Measurements from ENCODE around the gene FOXI1.

The FOXI1 gene

DNA sequence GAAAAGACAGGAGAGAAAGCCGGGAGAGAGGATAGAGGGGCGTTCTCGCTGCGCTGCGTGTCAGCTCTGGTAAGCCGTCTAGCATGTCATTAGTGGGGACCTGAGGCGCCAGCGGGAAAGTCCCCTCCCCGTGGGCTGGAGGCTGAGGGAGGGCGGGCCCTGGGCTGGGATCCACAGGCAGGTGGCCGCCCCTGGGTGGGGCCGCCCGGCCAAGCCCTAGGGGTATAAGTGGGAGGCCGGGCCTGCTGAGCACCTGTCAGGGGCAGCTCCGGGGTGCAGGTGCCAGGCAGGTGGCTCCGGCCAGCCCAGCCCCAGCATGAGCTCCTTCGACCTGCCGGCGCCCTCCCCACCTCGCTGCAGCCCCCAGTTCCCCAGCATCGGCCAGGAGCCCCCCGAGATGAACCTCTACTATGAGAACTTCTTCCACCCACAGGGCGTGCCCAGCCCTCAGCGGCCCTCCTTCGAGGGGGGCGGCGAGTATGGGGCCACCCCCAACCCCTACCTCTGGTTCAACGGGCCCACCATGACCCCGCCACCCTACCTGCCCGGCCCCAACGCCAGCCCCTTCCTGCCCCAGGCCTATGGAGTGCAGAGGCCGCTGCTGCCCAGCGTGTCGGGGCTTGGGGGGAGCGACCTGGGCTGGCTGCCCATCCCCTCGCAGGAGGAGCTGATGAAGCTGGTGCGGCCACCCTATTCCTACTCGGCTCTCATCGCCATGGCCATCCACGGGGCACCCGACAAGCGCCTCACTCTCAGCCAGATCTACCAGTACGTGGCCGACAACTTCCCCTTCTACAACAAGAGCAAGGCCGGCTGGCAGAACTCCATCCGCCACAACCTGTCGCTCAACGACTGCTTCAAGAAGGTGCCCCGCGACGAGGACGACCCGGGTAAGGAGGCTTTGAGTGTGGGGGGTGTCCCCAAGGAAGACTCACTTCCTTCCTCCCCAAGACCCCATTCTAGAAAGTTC, at the start of gene FOXI1:
Gene FOXI1 (plus strand): TSS at position 256 of the 970 bp plus-strand sequence. CDS start 61 bp downstream, at position 317.
- DNase-seq: no peak

GRCh38 chr5:170056561-170057267, 49.0 kb upstream of the FOXI1 start:
- no peak for DNase-seq

- no peak for DNase-seq
Measured at GRCh38 chr5:170057311-170057710, 48.4 kb upstream of the FOXI1 start.

DNA sequence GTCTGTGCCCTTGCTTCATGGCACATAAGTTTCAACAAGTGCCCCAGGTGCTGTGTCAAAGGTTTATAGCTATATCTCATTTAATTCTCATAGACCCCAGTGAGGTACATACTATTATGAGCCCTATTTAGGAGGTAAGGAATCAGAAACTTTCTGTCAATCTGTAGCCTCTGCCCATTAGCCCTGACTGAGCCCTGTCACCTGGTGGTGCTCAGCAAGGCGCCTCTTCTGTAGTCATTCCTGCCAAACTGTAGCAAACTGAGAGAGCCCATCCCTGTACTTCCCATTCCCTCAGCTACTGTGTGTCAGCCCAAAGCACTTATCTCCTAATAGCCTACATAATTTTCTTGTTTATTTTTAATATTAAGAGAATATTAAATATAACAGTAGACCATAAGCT, 46.5 kb upstream of the FOXI1 start:
- no peak for DNase-seq

DNA sequence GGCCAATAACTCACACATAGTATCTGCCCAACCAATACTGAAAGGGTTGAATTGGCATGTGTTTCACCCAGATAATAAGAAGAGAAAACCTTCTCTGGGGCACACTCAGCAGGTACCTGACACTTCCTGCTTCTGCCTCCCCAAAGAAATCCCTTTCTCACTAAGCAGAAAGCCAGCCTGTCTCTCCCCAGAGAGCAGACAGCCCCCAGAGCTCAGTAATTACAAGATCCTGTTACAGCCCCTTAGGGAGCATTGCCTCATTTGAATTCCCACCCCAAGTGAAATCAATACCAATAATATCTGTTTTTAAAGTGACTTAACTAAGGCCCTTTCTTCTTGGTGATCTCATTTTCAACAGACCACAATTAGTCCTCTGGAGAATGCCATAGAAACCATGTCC, 38.5 kb upstream of the FOXI1 start:
- no peak for DNase-seq

- DNase-seq: no peak
Measured at GRCh38 chr5:170067574-170068170, 38.0 kb upstream of the FOXI1 start.

GRCh38 chr5:170069512-170069911, 36.2 kb upstream of the FOXI1 start:
- no peak for DNase-seq

- peak; percentile 15 for DNase-seq
Measured at GRCh38 chr5:170070556-170071412, 34.9 kb upstream of the FOXI1 start.

- DNase-seq: no peak
Measured at GRCh38 chr5:170071748-170072147, 33.9 kb upstream of the FOXI1 start.

DNA sequence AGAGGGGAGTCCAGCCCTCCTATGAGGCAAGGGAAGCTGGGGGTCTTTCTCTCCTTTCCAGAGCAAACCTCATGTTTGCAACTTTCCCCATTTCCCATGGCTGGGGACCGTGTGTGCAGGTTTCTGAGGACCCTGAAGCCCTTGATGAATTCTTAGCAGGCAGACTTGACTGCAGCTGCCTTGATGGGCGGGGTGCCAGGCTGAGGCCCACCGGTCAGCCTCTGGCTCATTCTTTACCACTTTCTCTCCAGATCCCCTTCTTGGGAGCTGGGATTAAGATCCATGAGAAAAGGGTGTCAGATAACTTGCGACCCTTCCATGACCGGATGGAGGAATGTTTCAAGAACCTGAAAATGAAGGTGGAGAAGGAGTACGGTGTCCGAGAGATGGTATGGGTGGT, 30.0 kb upstream of the FOXI1 start:
- DNase-seq: no peak

DNA sequence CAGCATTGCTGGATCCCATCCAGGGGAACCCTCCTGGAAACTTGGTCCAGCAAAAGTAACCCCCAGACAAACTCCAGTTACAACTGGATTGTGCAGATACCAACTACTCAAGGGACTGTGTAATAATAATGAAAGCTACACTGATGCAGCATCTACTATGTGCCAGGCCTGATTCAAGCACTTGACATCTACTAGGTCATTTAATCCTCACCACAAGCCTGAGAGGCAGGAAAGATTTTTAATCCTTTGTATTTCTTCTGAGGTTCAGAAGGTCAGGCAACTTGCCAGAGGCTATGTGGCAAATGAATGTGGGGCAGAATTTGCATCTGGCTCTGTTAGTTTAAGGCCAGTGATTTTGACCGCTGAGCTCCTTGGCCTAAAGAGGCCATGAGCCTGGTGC, 29.5 kb upstream of the FOXI1 start:
- no peak for DNase-seq

- DNase-seq: no peak
Measured at GRCh38 chr5:170076739-170077138, 29.0 kb upstream of the FOXI1 start.

GRCh38 chr5:170077526-170077925, 28.2 kb upstream of the FOXI1 start:
- no peak for DNase-seq

DNA sequence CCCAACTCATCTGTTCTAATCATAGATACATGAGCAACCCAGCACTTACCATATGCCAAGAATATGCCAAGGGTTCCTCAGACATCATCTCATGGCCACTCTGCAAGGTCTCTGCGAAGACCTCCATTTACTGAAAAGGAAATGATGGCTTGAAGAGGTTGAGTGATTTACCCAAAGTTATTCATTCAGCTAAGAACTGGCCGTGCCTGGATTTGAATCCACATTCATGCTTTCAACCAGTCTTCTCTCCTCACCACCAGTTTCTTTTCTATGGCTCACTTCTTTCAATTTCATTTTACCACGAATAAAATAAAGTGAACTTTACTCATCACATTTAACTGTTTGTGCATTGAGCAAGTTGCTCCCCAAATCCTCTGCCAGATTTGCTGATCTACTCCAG, 27.2 kb upstream of the FOXI1 start:
- DNase-seq: no peak

GRCh38 chr5:170078931-170079330, 26.8 kb upstream of the FOXI1 start:
- no peak for DNase-seq

- DNase-seq: no peak
Measured at GRCh38 chr5:170080217-170080616, 25.5 kb upstream of the FOXI1 start.

GRCh38 chr5:170080786-170081445, 24.8 kb upstream of the FOXI1 start:
- DNase-seq: no peak

GRCh38 chr5:170081616-170082015, 24.1 kb upstream of the FOXI1 start:
- DNase-seq: no peak

DNA sequence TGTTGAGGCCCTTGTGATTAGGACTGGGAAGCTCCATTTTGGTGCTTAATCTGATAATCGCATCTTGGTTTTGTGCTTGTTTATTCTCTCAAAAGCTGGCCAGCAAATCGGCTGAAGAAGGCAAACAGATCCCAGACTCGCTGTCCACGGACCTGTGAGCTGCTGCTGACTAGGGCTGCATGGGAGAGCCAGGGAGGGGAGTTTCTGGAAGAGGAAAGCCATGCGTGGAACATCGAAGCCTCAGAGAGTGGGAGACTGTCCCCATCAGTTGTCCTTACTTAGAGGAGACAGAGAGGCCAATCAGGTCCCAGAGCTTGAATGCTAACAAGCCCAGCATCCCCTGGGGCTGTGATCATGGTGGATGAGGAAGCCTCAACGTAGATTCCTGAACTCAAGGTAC, 23.0 kb upstream of the FOXI1 start:
- DNase-seq: no peak

GRCh38 chr5:170087168-170087817, 18.4 kb upstream of the FOXI1 start:
- no peak for DNase-seq

DNA sequence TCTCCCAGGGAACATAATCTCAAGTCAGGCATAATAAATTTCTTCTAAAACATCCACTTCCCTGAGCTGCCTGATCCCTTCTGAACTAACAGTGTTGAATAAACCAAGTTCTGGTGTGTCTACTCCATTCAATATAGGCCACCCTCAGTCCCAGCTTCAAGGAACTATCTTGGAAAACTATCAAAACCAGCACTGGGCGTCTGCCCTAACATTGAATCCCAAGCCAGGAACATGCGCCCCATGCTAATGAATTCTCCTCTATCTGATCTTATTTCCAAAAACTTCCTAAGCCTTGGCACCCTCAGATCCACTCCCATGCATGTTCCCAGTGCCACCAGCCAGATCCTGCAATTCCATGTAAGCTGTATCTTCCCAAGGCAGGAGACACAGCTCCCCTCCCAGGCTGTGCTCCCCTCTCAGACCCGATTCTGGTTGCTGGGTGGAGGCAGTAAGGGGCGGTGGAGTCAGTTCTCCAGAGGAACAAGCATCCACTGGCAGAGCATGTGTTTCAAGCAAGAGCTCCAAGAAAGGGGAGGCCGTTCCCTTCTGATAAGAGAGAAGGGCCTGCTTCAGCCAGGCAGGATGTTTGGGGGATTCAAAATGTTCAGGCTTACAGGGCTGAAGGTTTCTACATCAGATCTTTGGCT, 13.1 kb upstream of the FOXI1 start:
- no peak for DNase-seq

All from amniotic stem cell (primary cell).